ENCODE data around the gene MAST3. TPM values are rescaled to one million over a fixed set of nuclear protein-coding genes. Genes with fewer than 3 reads are reported as not detected.
A peak's percentile ranks its signal among the peaks of the same experiment; 100 is the strongest.

Gene MAST3
- total RNA-seq, 1 experiment from 2014 or later, result 14.1 TPM

DNA sequence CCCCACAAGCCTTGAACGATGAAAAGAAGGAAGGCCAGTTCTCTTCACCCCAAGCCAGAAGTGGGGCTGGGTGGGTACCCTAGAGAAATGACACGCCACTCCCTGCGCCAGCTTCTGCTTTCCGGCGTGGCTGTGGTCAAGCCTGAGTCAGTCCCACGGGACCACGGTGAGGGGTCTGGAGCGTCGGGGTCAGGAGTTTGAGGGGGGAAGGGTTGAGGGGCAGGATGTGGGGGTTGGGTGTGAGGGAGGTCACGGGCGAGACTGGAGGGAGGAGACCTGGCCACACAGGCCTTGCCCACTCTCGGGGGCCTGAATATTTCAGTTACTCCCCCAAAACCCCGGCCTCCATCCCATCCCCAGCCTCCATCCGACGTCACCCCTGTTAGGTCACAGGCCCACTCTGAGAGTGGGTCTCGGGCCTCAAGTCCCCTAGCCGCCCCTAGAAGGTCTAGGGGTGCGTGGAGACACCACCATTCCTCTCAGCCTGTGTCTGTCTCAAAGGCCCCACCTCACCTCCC, 75.5 kb downstream of the MAST3 start:
- Histone ChIP-seq H3K4me1 (replicated peaks; ENCODE audit: insufficient read depth) (peaks cover 15% of the 10 kb centered on the region), H3K9me2 (ENCODE audit: insufficient read depth) (no peaks in the 10 kb centered on the region), H3K4me2 (peak overlapping the region; percentile 90), H3K4me3 (peak overlapping the region; percentile 66; the same call in 1 of the 2 replicates), H3K36me3 (ENCODE audit: low read depth) (no peaks in the 10 kb centered on the region), H3K9me3 (ENCODE audit: insufficient read depth, low read depth) (no peaks in the 10 kb centered on the region), H4K20me1 (ENCODE audit: insufficient read depth) (no peaks in the 10 kb centered on the region), H3K27ac (no peak overlapping the region), H2AFZ (peak overlapping the region; percentile 85; the same call in 1 of the 2 replicates), H3K27me3 (ENCODE audit: insufficient read depth, low read depth) (no peaks in the 10 kb centered on the region), H3K79me2 (ENCODE audit: low read depth) (no peaks in the 10 kb centered on the region), H3F3A (ENCODE audit: insufficient read depth, low read depth) (peaks cover 56% of the 10 kb centered on the region)
- no peak for DNase-seq
- intact Hi-C loops (cut with micrococcal nuclease; ENCODE audit: unreplicated experiment), result loop anchor here (5.0 kb wide), 1 partner anchor 166 kb away; the partner anchor contains the start of gene ARRDC2
- BruUV-seq (replicated peaks), result no TSS peak
- TF ChIP-seq, protein P1, sequence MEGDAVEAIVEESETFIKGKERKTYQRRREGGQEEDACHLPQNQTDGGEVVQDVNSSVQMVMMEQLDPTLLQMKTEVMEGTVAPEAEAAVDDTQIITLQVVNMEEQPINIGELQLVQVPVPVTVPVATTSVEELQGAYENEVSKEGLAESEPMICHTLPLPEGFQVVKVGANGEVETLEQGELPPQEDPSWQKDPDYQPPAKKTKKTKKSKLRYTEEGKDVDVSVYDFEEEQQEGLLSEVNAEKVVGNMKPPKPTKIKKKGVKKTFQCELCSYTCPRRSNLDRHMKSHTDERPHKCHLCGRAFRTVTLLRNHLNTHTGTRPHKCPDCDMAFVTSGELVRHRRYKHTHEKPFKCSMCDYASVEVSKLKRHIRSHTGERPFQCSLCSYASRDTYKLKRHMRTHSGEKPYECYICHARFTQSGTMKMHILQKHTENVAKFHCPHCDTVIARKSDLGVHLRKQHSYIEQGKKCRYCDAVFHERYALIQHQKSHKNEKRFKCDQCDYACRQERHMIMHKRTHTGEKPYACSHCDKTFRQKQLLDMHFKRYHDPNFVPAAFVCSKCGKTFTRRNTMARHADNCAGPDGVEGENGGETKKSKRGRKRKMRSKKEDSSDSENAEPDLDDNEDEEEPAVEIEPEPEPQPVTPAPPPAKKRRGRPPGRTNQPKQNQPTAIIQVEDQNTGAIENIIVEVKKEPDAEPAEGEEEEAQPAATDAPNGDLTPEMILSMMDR (conservative IDR thresholded peaks at IDR 0.05), result no peak
- ChIA-PET CTCF (no interaction called here), POLR2A (ENCODE audit: unreplicated experiment) (no interaction called here)

DNA sequence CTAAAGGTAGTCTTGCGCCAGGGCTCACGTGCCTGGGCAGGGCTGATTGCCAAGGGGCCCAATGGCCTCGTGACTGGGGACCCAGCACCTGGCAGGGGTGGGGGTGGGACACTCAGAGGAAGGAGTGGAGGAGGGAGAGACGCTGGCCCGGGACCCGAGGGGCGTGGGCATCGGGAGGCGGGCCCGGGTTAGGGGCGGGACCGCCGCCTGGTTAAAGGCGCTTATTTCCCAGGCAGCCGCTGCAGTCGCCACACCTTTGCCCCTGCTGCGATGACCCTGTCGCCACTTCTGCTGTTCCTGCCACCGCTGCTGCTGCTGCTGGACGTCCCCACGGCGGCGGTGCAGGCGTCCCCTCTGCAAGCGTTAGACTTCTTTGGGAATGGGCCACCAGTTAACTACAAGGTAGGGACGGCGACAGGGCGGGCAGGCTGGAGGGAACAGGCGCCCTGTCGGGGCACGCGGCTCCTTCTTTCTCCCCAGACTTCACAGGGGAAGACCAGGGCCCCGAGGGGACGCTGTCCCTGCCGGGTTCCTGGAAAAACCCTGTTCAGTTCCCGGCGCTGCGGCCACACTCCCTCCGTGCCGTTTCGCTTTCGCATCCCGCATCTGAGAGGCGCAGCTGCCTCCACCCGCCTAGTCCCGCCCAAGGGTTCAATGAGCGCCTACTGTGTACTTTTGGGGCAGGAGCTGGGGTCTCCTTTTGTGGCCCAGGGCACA, 76.2 kb downstream of the MAST3 start, which contains the start of gene IFI30:
TSS of gene IFI30 (plus strand) at position 242 of the 717 bp plus-strand sequence. CDS start at position 271, 29 bp downstream.
- Histone ChIP-seq H3K9me3 (ENCODE audit: insufficient read depth, low read depth) (no peaks in the 10 kb centered on the region), H3K79me2 (ENCODE audit: low read depth) (no peaks in the 10 kb centered on the region), H3K4me2 (peak within 1 kb of the TSS; percentile 90), H3K27me3 (ENCODE audit: insufficient read depth, low read depth) (no peaks in the 10 kb centered on the region), H3K9me2 (ENCODE audit: insufficient read depth) (no peaks in the 10 kb centered on the region), H2AFZ (peak within 1 kb of the TSS; percentile 85), H3K27ac (peak within 1 kb of the TSS; percentile 11; the same call in 1 of the 2 replicates), H4K20me1 (ENCODE audit: insufficient read depth) (no peaks in the 10 kb centered on the region), H3K4me1 (replicated peaks; ENCODE audit: insufficient read depth) (peaks cover 15% of the 10 kb centered on the region), H3K4me3 (peak within 1 kb of the TSS; percentile 66), H3K36me3 (ENCODE audit: low read depth) (no peaks in the 10 kb centered on the region), H3F3A (ENCODE audit: insufficient read depth, low read depth) (peaks cover 56% of the 10 kb centered on the region)
- BruUV-seq (replicated peaks), result TSS peak; percentile 51
- no peak for TF ChIP-seq EZH2 (IDR thresholded peaks at IDR 0.05; ENCODE audit: low read depth)
- TF ChIP-seq, protein P1 (conservative IDR thresholded peaks at IDR 0.05), result no peak
- ChIA-PET POLR2A (ENCODE audit: unreplicated experiment) (no interaction called here), CTCF (interaction anchor here (0.7 to 1.0 kb wide), 2 partner anchors 18 to 79 kb away, joined by 4 read pairs; no protein-coding TSS in a partner anchor)
- DNase-seq, result peak; percentile 63 to 84
- intact Hi-C loops (cut with micrococcal nuclease; ENCODE audit: unreplicated experiment), result loop anchor here (1.0 to 5.0 kb wide), 2 partner anchors 19 to 166 kb away; partner anchors contain the start of gene ARRDC2

DNA sequence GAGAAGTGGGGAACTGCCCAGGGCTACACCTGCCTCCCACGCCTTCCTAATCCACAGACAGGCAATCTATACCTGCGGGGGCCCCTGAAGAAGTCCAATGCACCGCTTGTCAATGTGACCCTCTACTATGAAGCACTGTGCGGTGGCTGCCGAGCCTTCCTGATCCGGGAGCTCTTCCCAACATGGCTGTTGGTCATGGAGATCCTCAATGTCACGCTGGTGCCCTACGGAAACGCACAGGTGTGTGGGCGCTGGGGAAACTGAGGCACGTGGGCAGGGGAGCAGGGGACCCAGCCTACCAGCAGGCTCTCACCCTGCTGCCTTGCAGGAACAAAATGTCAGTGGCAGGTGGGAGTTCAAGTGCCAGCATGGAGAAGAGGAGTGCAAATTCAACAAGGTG, 77.4 kb downstream of the MAST3 start:
- Histone ChIP-seq H3K9me2 (ENCODE audit: insufficient read depth) (no peaks in the 10 kb centered on the region), H3K9me3 (ENCODE audit: insufficient read depth, low read depth) (no peaks in the 10 kb centered on the region), H3F3A (ENCODE audit: insufficient read depth, low read depth) (peaks cover 53% of the 10 kb centered on the region), H3K4me3 (peak overlapping the region; percentile 66; the same call in 1 of the 2 replicates), H4K20me1 (ENCODE audit: insufficient read depth) (no peaks in the 10 kb centered on the region), H2AFZ (0 out of 2 replicates have a peak overlapping the region, but pooled peaks have one; percentile 85), H3K27me3 (ENCODE audit: insufficient read depth, low read depth) (no peaks in the 10 kb centered on the region), H3K36me3 (ENCODE audit: low read depth) (no peaks in the 10 kb centered on the region), H3K4me1 (replicated peaks; ENCODE audit: insufficient read depth) (peaks cover 15% of the 10 kb centered on the region), H3K27ac (no peak overlapping the region), H3K4me2 (peak overlapping the region; percentile 90), H3K79me2 (ENCODE audit: low read depth) (no peaks in the 10 kb centered on the region)
- ChIA-PET POLR2A (ENCODE audit: unreplicated experiment) (no interaction called here), CTCF (no interaction called here)
- TF ChIP-seq, protein P1 (conservative IDR thresholded peaks at IDR 0.05), result no peak
- no peak for TF ChIP-seq EZH2 (IDR thresholded peaks at IDR 0.05; ENCODE audit: low read depth)
- intact Hi-C loops (cut with micrococcal nuclease; ENCODE audit: unreplicated experiment), result loop anchor here (1.0 to 5.0 kb wide), 2 partner anchors 17 to 168 kb away; partner anchors contain the start of gene ARRDC2
- no TSS peak for BruUV-seq (replicated peaks)
- no peak for DNase-seq

Measured in PC-9 (cell line).